GM21447 (cell line): ENCODE data around the gene WNK4.

Experiments
- ATAC-seq: cut with Tn5 transposase; IDR thresholded peaks from one replicate; pipeline ENCODE4 v1.9.1; 2021; ENCODE audit not compliant: unreplicated experiment

Gene WNK4

DNA sequence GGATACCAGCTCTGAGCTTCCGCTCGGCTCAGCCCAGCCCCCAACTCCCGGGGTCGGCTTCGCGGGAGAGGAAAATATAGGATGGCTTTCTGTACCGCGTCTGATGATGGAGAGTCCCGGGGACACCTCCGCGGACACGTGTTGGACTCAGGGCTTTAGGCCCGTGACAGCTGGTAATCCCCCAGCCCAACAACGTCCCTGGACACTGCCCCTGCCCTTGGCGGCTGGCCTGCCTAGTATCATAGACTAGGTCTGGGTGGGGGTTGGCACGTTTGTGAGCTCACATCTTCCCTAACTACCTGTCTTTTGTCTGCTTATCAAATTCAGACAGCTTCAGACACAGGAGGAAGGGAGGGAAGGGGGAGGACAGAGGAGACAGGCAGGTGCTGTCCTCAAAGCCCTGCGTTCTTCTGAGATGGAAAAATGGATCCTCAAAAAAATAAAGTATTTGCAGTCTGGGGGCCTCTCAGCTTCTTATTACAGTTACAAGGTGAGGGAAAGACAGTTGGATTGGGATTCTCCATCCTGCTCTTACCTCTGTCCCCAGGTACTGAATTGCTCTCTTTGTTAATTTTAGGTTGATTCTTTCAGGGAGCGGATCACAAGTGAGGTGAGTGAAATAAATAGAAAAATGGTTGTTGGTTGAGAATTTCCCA is 53.5 kb downstream of the WNK4 start:
- no peak for ATAC-seq

DNA sequence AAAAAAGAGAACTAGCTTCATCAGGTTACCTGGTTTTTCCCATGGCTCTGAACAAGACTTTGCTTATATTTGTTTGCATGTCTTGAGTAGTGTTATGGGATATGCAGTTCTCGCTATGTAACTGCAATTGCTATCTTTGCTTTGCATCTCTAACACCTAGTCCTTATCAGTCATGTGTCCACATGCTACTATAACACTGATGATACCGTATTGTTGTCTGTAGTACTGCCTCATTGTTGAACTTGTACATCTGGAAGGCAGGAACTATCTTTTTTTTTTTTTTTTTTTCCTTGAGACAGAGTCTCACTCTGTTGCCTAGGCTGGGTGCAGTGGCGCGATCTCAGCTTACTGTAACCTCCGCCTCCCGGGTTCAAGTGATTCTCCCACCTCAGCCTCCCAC is 55.3 kb downstream of the WNK4 start:
- no peak for ATAC-seq

DNA sequence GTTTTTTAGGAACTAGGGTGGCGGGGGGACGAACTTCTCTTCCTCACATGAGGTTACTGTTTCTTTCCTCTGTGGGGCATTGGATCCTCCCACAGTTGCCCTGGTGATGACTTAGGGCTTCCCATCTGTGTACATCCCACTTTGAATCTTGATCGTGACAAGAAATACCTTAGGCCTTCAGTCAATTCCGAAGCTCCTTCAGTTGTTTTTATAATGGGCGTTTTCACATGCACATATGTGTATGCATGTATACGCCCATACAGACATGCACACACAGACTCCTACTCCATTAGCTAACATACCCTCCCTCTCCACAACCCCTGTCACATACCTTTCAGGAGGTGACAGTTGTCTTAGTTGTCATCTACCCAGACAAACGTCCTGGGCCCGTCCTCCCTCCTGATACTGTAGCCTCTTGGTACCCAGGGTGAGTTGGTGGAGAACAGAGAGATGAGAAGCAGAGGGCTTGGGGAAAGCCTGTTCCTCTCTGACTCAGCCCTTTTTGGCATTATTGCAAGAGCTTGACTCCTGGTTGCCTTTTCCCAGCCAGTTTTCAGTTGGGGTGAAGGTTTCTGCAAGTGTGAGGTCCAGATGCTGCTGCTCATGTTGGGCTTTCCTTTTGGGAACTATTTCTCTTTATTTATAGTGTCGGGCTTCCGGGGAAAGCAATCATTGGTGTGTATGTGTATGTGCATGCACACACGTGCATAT is 61.7 kb downstream of the WNK4 start:
- no peak for ATAC-seq

DNA sequence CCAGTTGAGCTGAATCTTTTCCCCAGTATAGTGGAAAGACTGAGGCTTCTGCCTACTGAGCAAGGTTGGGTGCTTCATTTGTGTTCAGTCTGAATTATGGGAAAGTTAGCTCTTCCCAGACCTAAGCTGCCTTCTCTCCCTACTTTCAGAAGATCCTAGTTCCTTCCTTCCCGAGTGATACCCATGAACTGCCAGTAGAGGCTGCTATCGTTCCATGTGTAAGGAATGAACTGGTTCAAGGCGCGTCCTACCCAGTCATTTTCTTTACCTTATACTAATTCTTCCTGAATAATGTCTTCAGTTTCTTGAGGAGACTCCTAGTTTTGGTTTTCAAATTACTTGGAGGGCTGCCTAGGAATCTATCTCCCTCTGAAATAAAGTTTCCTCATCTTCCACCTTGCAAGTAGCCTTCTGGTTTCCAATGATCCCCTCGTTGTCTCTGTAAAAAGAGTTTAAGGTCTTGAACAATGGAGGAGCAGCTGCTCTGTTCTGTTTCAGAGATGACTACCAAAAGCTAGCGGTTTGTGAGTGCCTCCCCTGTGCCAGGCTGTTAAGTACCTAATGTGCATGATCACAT is 63.0 kb downstream of the WNK4 start:
- ATAC-seq, result no peak

DNA sequence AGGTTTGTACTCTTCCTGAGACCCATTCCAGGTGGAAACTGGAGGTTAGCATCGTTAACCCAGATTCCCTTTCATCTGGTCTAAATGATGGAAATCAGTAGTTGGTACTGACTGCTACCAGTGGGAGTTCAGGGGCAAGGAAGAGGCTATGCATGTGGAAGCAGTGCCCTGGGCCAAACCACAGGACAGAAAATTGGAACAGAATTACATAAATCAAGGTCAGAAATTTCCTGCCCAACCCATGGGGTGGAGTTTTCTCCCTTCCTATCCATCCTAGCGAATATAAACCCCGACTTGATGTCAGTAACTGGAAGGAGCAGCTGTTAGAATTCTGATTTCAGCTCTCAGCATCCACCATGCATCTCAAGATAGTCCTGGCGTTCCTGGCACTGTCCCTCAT is 63.9 kb downstream of the WNK4 start, which contains the start of gene AOC2:
TSS of gene AOC2 (plus strand) at position 310 of the 400 bp plus-strand sequence. CDS start at position 357, 47 bp downstream.
- ATAC-seq, result no peak

DNA sequence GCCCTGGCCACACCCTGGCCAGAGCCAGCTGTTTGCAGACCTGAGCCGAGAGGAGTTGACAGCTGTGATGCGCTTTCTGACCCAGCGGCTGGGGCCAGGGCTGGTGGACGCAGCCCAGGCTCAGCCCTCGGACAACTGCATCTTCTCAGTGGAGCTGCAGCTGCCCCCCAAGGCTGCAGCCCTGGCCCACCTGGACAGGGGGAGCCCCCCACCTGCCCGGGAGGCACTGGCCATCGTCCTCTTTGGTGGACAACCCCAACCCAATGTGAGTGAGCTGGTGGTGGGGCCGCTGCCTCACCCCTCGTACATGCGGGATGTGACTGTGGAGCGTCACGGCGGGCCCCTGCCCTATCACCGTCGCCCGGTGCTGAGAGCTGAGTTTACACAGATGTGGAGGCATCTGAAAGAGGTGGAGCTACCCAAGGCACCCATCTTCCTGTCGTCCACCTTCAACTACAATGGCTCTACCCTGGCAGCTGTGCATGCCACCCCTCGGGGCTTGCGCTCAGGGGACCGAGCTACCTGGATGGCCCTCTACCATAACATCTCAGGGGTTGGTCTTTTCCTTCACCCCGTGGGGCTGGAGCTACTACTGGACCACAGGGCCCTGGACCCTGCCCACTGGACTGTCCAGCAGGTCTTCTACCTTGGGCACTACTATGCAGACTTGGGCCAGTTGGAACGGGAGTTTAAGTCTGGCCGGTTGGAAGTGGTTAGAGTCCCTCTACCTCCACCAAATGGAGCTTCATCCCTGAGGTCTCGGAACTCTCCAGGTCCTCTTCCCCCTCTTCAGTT is 64.5 kb downstream of the WNK4 start:
- ATAC-seq, result no peak

DNA sequence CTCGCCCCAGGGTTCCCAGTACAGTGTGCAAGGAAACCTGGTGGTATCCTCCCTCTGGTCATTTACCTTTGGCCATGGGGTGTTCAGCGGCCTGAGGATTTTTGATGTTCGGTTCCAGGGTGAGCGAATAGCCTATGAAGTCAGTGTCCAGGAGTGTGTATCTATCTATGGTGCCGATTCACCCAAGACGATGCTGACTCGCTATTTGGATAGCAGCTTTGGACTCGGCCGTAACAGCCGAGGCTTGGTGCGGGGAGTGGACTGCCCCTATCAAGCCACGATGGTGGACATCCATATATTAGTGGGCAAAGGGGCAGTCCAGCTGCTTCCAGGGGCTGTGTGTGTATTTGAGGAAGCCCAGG is 65.1 kb downstream of the WNK4 start:
- no peak for ATAC-seq

DNA sequence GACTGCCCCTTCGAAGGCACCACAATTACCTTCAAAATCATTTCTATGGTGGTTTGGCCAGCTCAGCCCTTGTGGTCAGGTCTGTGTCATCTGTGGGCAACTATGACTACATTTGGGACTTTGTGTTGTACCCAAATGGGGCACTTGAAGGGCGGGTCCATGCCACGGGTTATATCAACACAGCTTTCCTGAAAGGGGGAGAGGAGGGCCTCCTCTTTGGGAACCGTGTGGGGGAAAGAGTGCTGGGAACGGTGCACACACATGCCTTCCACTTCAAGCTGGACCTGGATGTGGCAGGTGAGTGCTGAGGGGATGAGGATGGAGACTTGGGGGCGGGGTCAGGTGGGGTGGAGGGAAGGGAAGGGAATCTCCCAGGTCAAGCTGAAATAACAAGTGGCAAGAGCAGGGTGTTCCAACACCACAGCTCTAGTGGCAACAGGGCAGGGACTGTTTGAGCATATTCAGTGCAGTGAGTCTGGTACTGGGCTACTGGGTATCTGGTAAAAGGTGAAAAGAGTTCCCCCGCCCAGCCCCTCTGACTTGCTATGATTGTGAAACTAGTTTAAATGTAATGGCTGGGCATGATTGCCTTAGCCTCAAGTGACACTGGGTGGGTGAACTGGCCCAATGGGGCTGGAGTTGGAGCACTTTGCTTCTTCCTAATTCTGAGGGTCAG is 65.6 kb downstream of the WNK4 start:
- ATAC-seq, result no peak
